GM21529 (cell line): ENCODE results near the gene DEF6.
A peak's percentile ranks its signal among the peaks of the same experiment; 100 is the strongest.
"Not testable (repeated sequence)": the region's sequence is repeated elsewhere in the genome, so short reads cannot be mapped to it uniquely, and the experiment has no call there.

Source experiments
- ATAC-seq: cut with Tn5 transposase; IDR thresholded peaks from one replicate; pipeline ENCODE4 v1.9.1; 2021; ENCODE audit not compliant: unreplicated experiment

The DEF6 gene

DNA sequence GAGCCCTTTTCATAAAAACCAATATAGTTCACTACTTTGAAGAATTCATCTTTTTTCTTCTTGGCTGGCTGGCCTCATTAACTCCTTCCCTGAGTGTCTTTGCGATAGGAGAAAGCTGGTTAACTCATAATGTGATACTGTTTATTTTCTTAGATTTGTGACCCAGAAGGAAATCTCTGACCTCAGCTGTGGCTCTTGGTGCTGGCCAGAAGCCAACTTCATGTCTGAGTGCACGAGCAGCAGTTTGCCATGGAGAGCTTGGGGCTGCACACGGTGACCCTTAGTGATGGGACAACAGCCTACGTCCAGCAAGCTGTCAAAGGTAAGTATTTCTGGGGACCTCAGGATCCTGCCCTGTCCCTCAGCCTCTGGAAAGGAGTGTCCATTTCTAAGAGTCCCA, 16.7 kb upstream of the DEF6 start:
- ATAC-seq, result no peak

DNA sequence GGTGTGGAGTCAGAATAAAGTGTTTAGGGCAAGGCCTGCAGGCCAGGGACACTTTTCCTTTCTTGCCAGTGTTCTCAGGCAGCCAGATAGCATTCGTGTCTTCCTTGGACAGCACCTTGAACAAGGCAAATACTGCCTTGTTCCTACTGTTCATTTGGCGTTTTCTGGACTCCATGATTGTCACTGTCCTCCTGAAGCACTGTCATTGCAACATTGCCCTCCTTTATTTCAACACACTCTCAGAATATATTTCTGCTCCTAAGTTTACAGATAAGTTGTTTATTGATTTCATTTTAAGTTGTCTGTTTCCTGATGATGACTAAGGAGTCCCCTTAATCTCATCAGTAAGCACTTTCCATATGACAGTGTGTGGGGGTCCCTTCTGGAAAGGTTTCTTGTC, 15.1 kb upstream of the DEF6 start:
- no peak for ATAC-seq

DNA sequence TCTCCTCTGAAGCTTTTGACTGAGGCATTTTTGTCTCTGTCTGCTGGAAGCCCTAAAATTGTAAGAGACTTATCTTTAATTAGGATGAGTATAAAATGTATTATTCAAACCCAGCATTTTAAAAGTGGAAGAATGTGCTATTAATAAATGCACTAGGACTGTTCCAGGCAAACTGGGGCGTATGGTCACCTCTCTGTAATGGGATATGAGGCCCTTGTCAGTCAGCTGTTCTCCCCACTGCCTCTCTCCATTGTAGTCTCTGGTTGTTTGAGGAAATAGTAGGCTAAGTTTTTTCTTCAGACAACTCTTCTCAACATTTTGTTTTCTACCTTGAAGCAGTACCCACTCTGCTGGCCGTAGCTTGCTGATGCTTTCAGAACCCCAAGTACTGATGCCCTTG, 14.3 kb upstream of the DEF6 start:
- no peak for ATAC-seq

- no peak for ATAC-seq
Observed at GRCh38 chr6:35287671-35288396, 9.8 kb upstream of the DEF6 start.

GRCh38 chr6:35288834-35289233, 8.8 kb upstream of the DEF6 start:
- ATAC-seq, result no peak

- ATAC-seq, result no peak
Observed at GRCh38 chr6:35291491-35291890, 6.1 kb upstream of the DEF6 start.

- ATAC-seq, result no peak
Observed at GRCh38 chr6:35292494-35292893, 5.1 kb upstream of the DEF6 start.

- ATAC-seq, result no peak
Observed at GRCh38 chr6:35293681-35294080, 3.9 kb upstream of the DEF6 start.

DNA sequence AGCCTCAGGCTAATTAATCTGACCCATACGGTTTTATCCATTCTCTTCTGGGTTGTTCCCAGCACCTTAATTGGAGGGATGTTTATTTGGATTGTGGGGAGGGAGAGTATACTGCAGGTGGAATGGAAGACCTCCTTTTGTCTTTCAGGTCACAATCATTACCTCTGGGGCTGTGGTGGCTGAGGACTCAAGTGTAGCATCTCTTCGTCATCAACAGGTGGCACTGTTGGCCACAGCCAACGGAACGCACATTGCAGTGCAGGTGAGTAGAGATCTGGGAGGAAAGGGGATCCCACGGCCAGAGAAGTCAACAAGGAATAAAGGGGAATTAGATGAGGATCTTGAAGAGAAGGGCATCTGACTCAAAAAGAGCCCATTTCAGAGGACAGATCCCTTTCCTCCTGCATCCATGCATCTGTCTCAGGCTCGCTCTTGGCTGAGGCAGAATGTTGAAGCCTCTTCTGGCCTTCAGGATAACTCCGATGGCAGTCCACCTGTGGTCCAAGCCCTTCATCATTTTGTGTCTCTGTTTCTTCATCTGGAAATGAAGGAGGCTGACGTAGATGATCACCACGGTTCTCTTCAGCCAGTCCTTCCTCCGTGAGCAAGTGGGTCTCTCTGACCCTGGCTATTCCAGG, 3.2 kb upstream of the DEF6 start:
- no peak for ATAC-seq

DNA sequence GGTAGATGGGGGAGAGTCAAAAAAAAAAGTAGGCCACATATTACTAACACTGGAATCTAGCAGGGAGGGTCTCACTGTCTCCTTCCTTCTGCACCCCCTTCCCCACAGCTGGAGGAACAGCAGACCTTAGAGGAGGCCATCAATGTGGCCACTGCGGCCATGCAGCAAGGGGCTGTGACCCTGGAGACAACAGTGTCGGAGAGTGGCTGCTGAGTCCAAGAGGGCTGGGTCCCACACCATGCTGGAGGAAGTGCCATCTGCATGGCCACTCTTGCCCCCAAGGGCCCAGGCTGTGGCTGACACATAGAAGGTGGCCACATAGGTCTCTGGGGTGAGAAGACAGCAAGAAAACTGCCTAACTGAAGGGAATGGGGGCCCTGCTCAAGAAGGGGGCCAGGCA, 2.6 kb upstream of the DEF6 start:
- ATAC-seq, result no peak

DNA sequence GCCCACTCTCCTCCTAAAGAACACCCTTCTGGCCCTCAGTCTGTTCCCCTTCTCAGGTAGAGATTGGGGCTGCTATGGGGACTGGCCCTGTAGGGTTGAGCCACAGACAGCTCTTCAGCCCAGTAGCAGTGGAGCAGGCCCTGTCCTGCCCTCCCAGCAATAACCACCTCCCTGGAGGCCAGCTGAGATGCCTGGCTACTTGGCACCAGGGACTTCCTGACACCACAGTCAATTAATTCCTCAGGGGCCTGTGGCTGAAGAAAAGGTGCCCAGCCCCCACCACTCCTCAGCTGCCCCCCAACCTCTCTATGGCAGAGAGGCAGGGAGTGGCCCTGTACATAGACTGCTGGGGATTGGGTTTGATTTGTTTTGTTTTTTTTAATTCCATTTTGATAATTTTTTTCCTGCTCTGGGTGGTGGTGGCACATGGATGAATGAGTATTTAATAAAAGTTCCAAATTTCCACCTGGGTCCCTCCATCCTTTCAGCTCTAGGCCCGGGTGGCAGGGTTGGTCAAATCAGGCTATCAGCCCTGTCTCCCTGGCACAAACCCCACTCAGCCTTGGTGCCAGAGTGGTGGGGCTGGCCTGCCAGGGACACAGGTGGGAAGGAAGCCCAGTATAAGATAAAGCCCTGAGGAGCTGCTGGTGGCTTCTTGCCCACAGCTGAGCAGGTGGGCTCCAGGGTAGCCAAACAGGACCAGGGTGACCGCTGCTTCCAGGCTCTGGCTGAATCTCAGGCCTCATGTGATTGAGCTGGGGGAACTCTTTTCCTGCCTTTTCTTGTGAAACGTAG, 1.9 kb upstream of the DEF6 start:
- ATAC-seq, result no peak

- peak; percentile 3 for ATAC-seq
Observed at GRCh38 chr6:35296931-35297600, 552 bp upstream of the DEF6 start.

DNA sequence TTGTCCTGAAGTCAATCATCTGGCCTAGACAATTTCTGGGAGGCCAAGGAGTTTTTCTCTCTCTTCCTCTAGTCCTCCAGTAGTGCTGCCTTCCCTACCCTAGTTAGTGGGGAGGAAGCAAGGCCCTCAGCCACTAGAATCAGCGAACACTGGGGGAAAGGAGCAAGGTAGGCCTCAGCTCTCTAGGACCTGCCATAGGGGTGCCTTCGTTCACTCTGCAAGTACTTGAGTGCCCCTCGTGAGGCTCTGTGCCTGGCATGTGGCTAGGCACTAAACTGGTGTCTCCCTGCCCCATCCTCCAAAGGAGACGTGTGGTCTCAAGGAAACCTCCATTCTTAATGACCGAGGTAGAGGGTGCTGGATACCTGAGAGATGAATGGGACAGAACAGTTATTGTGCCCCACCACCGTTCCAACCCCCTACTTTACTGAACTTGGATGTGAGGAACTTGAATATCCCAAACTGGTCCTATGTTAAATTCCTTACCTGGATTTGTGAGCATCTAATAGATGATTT, 1.1 kb downstream of the DEF6 start:
- ATAC-seq, result no peak

DNA sequence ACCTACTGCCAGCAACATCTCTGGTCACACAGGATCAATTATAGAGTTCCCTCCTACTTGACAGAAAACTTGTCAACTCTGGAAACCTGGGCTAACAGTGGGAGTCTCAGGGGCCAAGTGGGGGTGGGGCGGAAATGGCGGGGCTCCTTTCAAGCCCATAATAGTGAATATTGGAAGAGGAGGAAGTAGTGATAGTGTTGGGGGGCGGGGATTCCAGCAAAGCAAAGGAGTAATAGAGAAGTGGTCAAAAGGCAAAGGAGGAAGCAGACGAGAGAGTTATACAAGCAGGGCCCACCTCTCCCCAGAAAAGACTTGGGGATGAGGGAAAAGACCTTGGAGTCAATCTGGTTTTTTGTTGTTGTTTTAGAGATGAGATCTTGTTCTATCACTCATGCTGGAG, 2.1 kb downstream of the DEF6 start:
- ATAC-seq, result no peak

GRCh38 chr6:35300848-35301247, 3.2 kb downstream of the DEF6 start:
- no peak for ATAC-seq

DNA sequence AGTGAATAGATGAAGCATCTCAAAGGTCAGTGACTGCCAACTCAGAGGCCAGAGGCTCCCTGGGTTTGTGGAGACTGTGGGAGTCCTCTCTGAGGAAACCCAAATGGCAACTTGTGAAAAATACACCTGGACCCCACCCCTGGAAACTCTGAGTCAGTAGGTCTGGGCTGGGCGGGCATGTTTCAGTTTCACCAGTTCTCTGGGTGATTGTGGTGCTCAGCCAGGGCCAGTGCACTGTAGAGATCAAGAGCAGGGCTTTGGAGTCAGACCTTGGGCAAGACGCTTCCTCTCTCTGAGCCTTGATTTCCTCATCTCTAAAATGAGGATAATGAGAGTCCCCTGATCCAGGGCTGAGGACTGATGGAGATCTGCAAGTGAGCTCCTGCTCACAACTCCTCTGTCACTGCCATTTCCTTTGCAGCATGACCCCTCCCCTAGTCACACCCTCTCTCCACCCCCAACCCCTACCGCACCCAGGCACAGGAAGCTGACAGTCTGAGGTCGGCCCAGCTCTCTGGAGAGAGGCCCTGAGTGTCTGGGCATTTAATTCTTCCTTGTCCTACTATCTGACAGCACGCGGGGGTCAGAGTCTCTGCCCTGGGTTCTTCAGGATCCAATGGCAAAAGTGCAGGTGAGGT, 5.1 kb downstream of the DEF6 start:
- peak; percentile 72 for ATAC-seq

- ATAC-seq, result no peak
Observed at GRCh38 chr6:35304299-35304698, 6.7 kb downstream of the DEF6 start.

- ATAC-seq, result no peak
Observed at GRCh38 chr6:35305117-35305516, 7.5 kb downstream of the DEF6 start.

DNA sequence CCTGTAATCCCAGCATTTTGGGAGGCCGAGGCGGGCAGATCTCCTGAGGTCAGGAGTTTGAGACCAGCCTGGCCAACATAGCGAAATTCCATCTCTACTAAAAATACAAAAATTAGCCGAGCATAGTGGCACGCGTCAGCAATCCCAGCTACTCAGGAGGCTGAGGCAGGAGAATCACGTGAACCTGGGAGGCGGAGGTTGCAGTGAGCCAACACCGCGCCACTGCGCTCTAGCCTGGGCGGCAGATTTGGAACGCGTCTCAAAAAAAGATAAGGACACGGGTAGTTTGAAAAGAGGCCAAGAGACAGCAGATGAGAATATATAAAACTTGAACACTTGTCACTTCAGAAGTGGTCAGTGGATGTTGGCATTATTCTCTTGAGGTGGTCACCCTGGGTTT, 9.5 kb downstream of the DEF6 start:
- ATAC-seq, result not testable (repeated sequence)

DNA sequence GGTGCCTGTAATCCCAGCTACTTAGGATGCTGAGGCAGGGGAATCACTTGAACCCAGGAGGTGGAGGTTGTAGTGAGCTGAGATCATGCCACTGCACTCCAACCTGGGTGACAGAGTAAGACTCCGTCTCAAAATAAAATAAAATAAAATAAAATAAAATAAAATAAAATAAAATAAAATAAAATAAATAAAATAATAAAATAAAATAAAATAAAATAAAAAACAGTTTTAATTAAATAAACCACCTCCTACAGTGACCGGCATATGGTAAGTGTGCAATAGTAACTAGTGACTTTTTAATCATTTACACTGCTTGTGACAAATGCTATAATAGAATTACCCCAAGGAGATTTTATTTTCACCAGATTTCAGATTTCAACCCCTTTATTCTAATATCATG, 10.9 kb downstream of the DEF6 start:
- ATAC-seq, result not testable (repeated sequence)
